LNCAP (cell line): ENCODE results near the gene TLE4.

Experiments used
- TF ChIP-seq, protein P1 (sequence below): fragments of 450-650 bp; IDR thresholded peaks from 2 replicates; pipeline ENCODE4 v1.5.1; 2017; ENCODE audit warnings: mild to moderate bottlenecking

Gene TLE4

DNA sequence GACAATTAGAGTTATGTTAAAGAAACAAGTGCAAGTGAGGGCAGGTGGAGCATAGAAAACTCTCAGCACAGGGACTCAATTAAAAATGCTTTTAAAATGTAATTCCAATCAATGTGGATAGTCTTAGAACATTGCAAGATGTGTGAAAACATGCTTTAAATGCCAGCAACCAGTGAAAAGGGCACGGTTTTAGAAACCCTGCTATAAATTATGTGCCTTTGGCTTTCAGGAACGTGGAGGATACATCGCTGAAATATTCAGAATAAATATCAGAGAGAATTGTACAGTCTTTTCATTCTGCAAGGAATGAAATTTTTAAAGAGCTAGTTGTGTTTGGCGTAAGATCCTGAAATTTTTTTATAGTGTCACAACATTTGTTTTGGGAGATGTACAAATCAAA lies 101.1 kb downstream of the TLE4 start:
- TF ChIP-seq, protein P1, sequence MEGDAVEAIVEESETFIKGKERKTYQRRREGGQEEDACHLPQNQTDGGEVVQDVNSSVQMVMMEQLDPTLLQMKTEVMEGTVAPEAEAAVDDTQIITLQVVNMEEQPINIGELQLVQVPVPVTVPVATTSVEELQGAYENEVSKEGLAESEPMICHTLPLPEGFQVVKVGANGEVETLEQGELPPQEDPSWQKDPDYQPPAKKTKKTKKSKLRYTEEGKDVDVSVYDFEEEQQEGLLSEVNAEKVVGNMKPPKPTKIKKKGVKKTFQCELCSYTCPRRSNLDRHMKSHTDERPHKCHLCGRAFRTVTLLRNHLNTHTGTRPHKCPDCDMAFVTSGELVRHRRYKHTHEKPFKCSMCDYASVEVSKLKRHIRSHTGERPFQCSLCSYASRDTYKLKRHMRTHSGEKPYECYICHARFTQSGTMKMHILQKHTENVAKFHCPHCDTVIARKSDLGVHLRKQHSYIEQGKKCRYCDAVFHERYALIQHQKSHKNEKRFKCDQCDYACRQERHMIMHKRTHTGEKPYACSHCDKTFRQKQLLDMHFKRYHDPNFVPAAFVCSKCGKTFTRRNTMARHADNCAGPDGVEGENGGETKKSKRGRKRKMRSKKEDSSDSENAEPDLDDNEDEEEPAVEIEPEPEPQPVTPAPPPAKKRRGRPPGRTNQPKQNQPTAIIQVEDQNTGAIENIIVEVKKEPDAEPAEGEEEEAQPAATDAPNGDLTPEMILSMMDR = no peak

DNA sequence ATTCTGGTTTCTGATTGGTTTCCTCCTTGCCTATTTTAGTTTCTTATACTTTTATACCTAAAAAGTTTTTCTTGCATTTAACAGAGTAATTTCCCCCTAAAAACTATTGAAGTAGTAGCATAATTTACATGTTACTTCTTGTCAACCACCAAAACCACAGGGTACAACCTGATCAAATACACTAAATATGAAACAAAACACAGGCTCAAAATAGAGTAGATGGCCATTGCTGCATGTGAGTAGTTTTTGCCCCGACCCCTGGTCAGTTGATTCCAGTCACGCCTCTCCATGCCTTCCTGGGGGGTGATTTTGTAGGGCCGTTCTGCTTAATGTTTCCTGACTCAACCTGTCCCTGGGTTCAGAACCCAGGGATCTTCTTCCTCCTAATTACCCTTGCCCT lies 101.8 kb downstream of the TLE4 start:
- TF ChIP-seq, protein P1 = no peak

DNA sequence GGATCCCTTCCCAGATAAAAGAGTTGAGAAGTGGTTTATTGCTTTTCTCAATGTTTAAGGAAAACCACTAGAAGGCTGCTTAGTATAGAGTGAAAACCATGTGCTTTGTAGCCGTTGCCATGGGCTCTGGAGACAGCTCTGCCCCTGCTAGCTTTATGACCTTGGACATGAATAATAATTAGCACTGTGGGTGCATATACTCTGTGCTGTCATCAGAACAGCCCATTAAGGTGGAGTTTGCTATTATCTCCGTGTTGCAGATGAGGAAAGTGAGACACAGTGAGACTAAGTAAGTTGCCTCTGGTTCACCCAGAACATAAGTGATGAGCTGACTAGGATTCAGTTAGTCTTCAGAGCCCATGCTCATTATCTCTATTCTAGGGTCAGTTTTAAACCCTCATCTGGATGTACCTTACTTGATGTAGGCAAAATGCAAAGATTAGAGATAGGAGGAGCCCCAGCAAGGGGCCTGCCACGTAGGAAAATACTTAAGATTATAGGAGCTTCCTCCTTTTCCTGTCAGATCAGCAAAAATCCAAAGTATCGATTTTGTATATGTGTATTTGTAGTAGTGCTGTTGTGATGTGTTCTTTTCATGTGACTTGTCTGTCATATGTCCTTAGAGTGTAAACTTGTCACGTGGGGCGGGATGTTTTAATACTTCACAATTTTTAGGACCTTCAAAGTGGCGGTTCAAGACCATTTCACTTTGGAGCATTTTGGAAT lies 102.5 kb downstream of the TLE4 start:
- TF ChIP-seq, protein P1 = no peak

DNA sequence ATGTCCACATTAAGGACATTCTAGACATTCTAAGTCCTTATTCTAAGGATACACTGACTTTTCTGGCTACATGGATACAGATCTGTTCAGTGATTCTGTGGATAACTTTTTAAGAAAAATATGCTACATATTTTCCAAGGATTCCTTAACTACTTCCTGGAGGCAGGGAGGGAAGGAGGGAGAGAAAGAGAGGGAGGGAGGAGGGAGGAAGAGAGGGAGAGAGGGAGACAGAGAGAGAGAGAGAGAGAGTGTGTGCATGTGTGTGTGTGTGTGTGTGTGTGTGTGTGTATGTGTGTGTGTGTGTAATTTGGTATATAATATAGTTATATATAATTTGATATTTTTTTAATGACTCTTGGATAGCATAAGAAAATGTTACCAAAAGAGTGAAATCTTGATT lies 109.8 kb downstream of the TLE4 start:
- TF ChIP-seq, protein P1 = no peak

DNA sequence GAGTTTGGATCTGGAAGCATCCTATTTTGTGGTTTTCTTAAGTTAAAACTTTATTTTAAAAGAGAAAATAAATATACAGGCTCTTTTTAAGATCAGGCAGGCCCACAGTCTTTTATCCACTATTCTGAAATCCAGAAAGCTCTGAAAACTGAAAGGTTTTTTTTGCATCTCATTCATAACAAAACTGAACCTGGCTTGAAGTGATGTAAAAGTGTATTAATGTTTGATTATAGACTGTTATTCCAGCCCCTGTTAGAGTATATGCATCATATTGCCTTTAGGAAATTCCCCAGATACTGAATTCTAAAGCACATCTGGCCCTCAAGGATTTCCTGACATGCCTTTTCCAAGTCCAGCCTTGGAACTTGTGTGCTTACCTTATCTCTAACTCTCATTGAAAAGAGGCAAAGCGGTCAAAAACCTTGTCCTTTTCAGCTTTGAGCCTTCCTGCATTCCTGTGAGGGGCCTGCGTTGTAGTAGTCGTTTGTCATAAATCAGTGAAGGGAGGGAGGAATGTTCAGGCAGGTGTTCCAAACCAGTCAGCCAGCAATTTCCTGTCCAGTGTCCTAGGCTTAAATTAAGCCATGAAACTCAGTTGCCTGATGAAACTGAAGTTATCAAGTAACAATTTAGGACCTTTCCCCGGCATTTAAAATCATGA lies 110.4 kb downstream of the TLE4 start:
- TF ChIP-seq, protein P1 = no peak

DNA sequence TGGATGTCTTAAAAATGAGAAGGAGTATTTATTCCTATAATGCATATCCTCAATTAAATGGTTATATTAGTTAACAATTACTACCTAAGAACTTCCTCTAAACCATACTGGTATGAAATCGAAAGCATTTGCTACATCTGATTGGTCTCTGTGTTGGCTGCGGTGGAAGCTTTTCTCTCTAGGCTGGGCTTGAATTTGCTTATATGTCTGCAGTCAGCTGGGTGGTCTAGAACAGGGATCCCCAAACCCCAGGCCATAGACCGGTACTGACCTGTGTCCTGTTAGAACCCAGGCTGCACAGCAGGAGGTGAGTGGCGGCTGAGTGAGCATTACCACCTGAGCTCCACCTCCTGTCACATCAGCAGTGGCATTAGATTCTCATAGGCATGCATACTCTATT lies 112.3 kb downstream of the TLE4 start:
- TF ChIP-seq, protein P1 = no peak

DNA sequence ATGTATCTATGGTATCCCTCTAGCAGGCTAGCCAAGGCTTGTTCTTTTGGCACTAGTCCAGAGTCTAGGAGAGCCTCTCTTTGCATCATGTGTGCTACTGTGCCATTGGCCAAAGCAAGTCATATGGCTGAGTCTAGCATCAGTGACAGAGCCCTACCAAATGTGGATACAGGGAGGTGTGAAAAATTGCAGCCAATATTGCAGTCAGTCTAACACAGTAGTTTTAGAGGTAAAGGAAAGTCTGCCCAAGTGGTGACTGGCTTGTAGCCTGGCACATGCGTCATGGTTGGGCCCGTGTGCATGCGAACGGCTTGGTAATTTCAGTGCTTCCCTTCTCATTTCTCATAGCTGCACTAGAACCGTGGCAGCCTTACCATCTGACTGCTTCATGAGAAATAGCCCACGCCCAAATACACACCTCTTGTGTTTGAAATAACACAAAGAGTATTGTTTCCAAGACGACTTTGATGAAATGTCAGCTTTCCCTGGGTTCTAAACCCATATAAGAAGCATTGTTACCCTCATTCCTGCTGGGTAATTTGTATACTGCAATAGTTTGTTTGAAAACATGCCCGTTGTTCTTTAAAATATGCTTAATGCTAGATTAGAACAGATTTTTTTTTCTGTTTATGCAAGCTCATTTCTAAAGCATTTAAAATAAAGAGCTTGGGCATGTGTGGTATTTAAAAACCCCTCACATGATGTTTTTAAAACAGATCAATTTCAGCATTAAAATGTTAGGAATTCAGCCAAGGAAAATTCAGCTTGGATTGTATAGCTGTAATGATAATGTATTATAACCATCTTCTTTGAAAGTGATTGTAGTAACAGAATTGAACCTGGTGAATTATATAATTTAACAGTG lies 113.2 kb downstream of the TLE4 start:
- TF ChIP-seq, protein P1 = no peak
